H1 (cell line): ENCODE results near the gene NUP98.

Experiments used
- BCL11A ChIP-seq, 2 experiments: IDR thresholded peaks; one replicate each; pipeline ENCODE4 v1.6.1; 2011; ENCODE audit warnings: low read depth in 2 of 2, low read length in 2 of 2, mild to moderate bottlenecking in 2 of 2
- BRCA1 ChIP-seq: IDR thresholded peaks from 2 replicates; pipeline ENCODE4 v1.6.1; 2012; ENCODE audit warnings: low read depth, low read length, improper control_type of control experiment
- CHD1 ChIP-seq: IDR thresholded peaks from 2 replicates; pipeline ENCODE4 v1.6.1; 2012; ENCODE audit warnings: low read depth, low read length, improper control_type of control experiment
- EZH2 ChIP-seq: fragments of 200-600 bp; sonication (generic); IDR thresholded peaks from 2 replicates; pipeline ENCODE4 v1.7.1; 2012; ENCODE audit warnings: low read depth, mild to moderate bottlenecking, moderate library complexity, low read length, inconsistent platforms; ENCODE audit not compliant: severe bottlenecking
- PHF8 ChIP-seq: fragments of 200-600 bp; sonication (generic); conservative IDR thresholded peaks from 2 replicates; pipeline ENCODE4 v1.7.1; 2012; ENCODE audit warnings: low read depth, mild to moderate bottlenecking, inconsistent platforms, low read length, moderate library complexity
- RAD21 ChIP-seq, 2 experiments: IDR thresholded peaks in 1 of 2; conservative IDR thresholded peaks in 1 of 2; 2 replicates each; pipeline ENCODE4 v1.6.1; 2011; ENCODE audit warnings: low read depth in 2 of 2, low read length in 2 of 2, improper control_type of control experiment in 1 of 2, inconsistent platforms in 1 of 2, mild to moderate bottlenecking in 1 of 2, moderate library complexity in 1 of 2
- RNF2 ChIP-seq: fragments of 200-900, 300-1000 bp; sonication (generic); IDR thresholded peaks from 2 replicates; pipeline ENCODE4 v1.7.1; 2016; ENCODE audit warnings: borderline replicate concordance, low read depth, mild to moderate bottlenecking, antibody characterized with exemption, low read length; ENCODE audit not compliant: poor library complexity, severe bottlenecking; ENCODE audit errors: missing control alignments
- SIN3A ChIP-seq, 2 experiments: IDR thresholded peaks in 1 of 2; conservative IDR thresholded peaks in 1 of 2; 2 replicates each; pipeline ENCODE4 v1.6.1; 2011 to 2012; ENCODE audit warnings: low read length in 2 of 2, improper control_type of control experiment in 1 of 2, low read depth in 1 of 2, mild to moderate bottlenecking in 1 of 2
- YY1 ChIP-seq: IDR thresholded peaks from 2 replicates; pipeline ENCODE4 v1.6.1; 2011; ENCODE audit warnings: low read depth, mild to moderate bottlenecking, low read length
- TF ChIP-seq, protein P1 (sequence below), 3 experiments: IDR thresholded peaks; 1 replicate in 2 of 3; 2 replicates in 1 of 3; pipeline versions ENCODE4 v1.5.1 to v1.6.1; 2011; ENCODE audit warnings: low read length in 3 of 3, mild to moderate bottlenecking in 3 of 3, inconsistent platforms in 2 of 3, low read depth in 1 of 3, moderate library complexity in 1 of 3; ENCODE audit not compliant: insufficient read depth in 1 of 3; ENCODE audit errors: control extremely low read depth in 1 of 3

DNA sequence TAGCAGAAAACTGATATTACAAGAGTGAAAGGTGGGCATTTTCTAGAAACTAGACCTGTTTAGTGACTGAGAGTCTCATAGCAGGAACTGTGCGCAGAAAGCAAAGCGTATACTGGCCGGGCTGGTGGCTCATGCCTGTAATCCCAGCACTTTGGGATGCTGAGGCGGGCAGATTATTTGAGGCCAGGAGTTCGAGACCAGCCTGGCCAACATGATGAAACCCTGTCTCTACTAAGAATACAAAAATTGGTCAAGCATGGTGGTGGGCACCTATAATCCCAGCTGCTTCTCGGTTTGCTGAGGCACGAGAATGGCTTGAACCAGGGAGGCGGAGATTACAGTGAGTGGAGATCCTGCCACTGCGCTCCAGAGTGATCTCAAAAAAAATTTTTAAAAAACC, 1.8 kb upstream of the NUP98 start:
- TF ChIP-seq, protein P1, sequence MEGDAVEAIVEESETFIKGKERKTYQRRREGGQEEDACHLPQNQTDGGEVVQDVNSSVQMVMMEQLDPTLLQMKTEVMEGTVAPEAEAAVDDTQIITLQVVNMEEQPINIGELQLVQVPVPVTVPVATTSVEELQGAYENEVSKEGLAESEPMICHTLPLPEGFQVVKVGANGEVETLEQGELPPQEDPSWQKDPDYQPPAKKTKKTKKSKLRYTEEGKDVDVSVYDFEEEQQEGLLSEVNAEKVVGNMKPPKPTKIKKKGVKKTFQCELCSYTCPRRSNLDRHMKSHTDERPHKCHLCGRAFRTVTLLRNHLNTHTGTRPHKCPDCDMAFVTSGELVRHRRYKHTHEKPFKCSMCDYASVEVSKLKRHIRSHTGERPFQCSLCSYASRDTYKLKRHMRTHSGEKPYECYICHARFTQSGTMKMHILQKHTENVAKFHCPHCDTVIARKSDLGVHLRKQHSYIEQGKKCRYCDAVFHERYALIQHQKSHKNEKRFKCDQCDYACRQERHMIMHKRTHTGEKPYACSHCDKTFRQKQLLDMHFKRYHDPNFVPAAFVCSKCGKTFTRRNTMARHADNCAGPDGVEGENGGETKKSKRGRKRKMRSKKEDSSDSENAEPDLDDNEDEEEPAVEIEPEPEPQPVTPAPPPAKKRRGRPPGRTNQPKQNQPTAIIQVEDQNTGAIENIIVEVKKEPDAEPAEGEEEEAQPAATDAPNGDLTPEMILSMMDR (IDR thresholded peaks at IDR 0.05; ENCODE audit: control extremely low read depth in 1 of 3, insufficient read depth in 1 of 3, low read depth in 1 of 3, low read length in 3 of 3), result no peak
- TF ChIP-seq SIN3A (conservative IDR thresholded peaks at IDR 0.05 in 1 of 2, IDR thresholded peaks at IDR 0.05 in 1 of 2; ENCODE audit: low read depth in 1 of 2, low read length in 2 of 2) (no peak), YY1 (no peak), RAD21 (IDR thresholded peaks at IDR 0.05 in 1 of 2, conservative IDR thresholded peaks at IDR 0.05 in 1 of 2; ENCODE audit: low read depth in 2 of 2, low read length in 2 of 2) (no peak), PHF8 (no peak), EZH2 (no peak), CHD1 (no peak), BCL11A (IDR thresholded peaks at IDR 0.05; ENCODE audit: low read depth in 2 of 2, low read length in 2 of 2) (no peak), RNF2 (no peak), BRCA1 (no peak)
